Liver (tissue), 9 donors: ENCODE measurements around the gene ATP11C. TPM values are rescaled to one million over a fixed set of nuclear protein-coding genes. Genes with fewer than 3 reads are reported as not detected.
"Not testable (repeated sequence)": the region's sequence is repeated elsewhere in the genome, so short reads cannot be mapped to it uniquely, and the experiment has no call there.

ENCODE experiments used
- DNase-seq: peaks from one replicate; pipeline ENCODE4 v3.0.0-alpha.2; 2017; ENCODE audit warnings: low spot score
- H3K27ac ChIP-seq, 2 donors: one replicate each; pipeline ENCODE4 v1.7.0; 2013; ENCODE audit warnings: inconsistent platforms in 2 of 2, low read length in 2 of 2, control low read depth in 1 of 2, low read depth in 1 of 2, mild to moderate bottlenecking in 1 of 2
- H3K27me3 ChIP-seq, 4 donors: one replicate each; pipeline versions ENCODE4 v1.6.1 to v1.7.0; 2013; ENCODE audit warnings: low read length in 3 of 4, inconsistent platforms in 1 of 4, mild to moderate bottlenecking in 1 of 4, moderate library complexity in 1 of 4; ENCODE audit not compliant: control insufficient read depth in 4 of 4, insufficient read depth in 4 of 4
- H3K36me3 ChIP-seq, 4 donors: one replicate each; pipeline versions ENCODE4 v1.6.1 to v1.7.0; 2013; ENCODE audit warnings: low read length in 3 of 4, mild to moderate bottlenecking in 3 of 4, low read depth in 1 of 4, moderate library complexity in 1 of 4; ENCODE audit not compliant: control insufficient read depth in 4 of 4, insufficient read depth in 3 of 4
- H3K4me1 ChIP-seq, 4 donors: one replicate each; pipeline versions ENCODE4 v1.6.1 to v1.7.0; 2013; ENCODE audit warnings: low read length in 3 of 4, mild to moderate bottlenecking in 3 of 4, moderate library complexity in 1 of 4; ENCODE audit not compliant: control insufficient read depth in 4 of 4, insufficient read depth in 4 of 4
- H3K4me3 ChIP-seq, 3 donors: one replicate each; pipeline versions ENCODE4 v1.6.1 to v1.7.0; 2013; ENCODE audit warnings: low read length in 3 of 3, control low read depth in 1 of 3, low read depth in 1 of 3, mild to moderate bottlenecking in 1 of 3
- H3K9ac ChIP-seq, 2 donors: one replicate each; pipeline ENCODE4 v1.7.0; 2013; ENCODE audit warnings: low read length in 2 of 2, mild to moderate bottlenecking in 2 of 2, moderate library complexity in 2 of 2, control low read depth in 1 of 2, low read depth in 1 of 2
- H3K9me3 ChIP-seq, 4 donors: one replicate each; pipeline versions ENCODE4 v1.6.1 to v1.7.0; 2013; ENCODE audit warnings: low read length in 3 of 4; ENCODE audit not compliant: control insufficient read depth in 4 of 4
- CTCF ChIP-seq: fragments of 150-350 bp; IDR thresholded peaks from 2 replicates; pipeline ENCODE4 v1.5.1; 2017; ENCODE audit warnings: improper control_type of control experiment, low read depth, low read length; ENCODE audit not compliant: missing input control
- EGR1 ChIP-seq, 2 donors: IDR thresholded peaks; 2 replicates each; pipeline ENCODE4 v1.6.1; 2016 to 2018; ENCODE audit warnings: antibody characterized with exemption in 2 of 2, low read depth in 2 of 2
- FOXA2 ChIP-seq: IDR thresholded peaks from 2 replicates; pipeline ENCODE4 v1.6.1; 2016; ENCODE audit warnings: antibody characterized with exemption
- GABPA ChIP-seq, 2 donors: IDR thresholded peaks in 1 of 2; conservative IDR thresholded peaks in 1 of 2; 2 replicates each; pipeline ENCODE4 v1.6.1; 2016; ENCODE audit warnings: antibody characterized with exemption in 2 of 2, mild to moderate bottlenecking in 1 of 2, moderate library complexity in 1 of 2
- HNF4G ChIP-seq: IDR thresholded peaks from 2 replicates; pipeline ENCODE4 v1.6.1; 2016; ENCODE audit warnings: antibody characterized with exemption
- JUND ChIP-seq, 2 donors: IDR thresholded peaks; 2 replicates each; pipeline ENCODE4 v1.6.1; 2016; ENCODE audit warnings: antibody characterized with exemption in 2 of 2
- NR2F2 ChIP-seq: IDR thresholded peaks from 2 replicates; pipeline ENCODE4 v1.6.1; 2016; ENCODE audit warnings: antibody characterized with exemption
- RAD21 ChIP-seq, 2 donors: IDR thresholded peaks; 2 replicates each; pipeline ENCODE4 v1.6.1; 2016; ENCODE audit warnings: antibody characterized with exemption in 2 of 2, mild to moderate bottlenecking in 2 of 2
- RXRA ChIP-seq, 2 donors: IDR thresholded peaks; 2 replicates each; pipeline ENCODE4 v1.6.1; 2017 to 2018; ENCODE audit warnings: antibody characterized with exemption in 2 of 2, mild to moderate bottlenecking in 1 of 2
- SP1 ChIP-seq: IDR thresholded peaks from 2 replicates; pipeline ENCODE4 v1.6.1; 2018; ENCODE audit warnings: antibody characterized with exemption, mild to moderate bottlenecking
- TAF1 ChIP-seq: conservative IDR thresholded peaks from 2 replicates; pipeline ENCODE4 v1.6.1; 2016; ENCODE audit warnings: antibody characterized with exemption, mild to moderate bottlenecking
- YY1 ChIP-seq: IDR thresholded peaks from 2 replicates; pipeline ENCODE4 v1.6.1; 2016; ENCODE audit warnings: antibody characterized with exemption, mild to moderate bottlenecking
- WGBS: extraction: QIAGEN DNeasy Blood & Tissue Kit; methylation state at CpG from one replicate; pipeline ENCODE4 v1.1.7; 2013; 5-methylcytosine and 5-hydroxymethylcytosine counted together
- polyA plus RNA-seq, 2 donors: library from polyadenylated mRNA; stranded (reverse) in 1 of 2; unstranded in 1 of 2; fragments of 200-250 nt in 1 of 2; fragments of >200 nt in 1 of 2; fragmentation: Nextera tagmentation in 1 of 2; extraction: Ambion mirVana in 1 of 2; gene quantifications; one replicate each; pipeline versions ENCODE4 v1.2.1 to v1.2.3, GENCODE V29; 2013 to 2015
- total RNA-seq, 2 donors: library from RNA; depleted of rRNA; stranded (reverse); fragments of >200 nt; gene quantifications; one replicate each; pipeline ENCODE4 v1.2.3, GENCODE V29; 2014
- TF ChIP-seq, protein P1 (sequence below): IDR thresholded peaks from 2 replicates; pipeline ENCODE4 v1.6.1; 2016; ENCODE audit warnings: antibody characterized with exemption
- TF ChIP-seq, protein P2 (sequence below): IDR thresholded peaks from 2 replicates; pipeline ENCODE4 v1.6.1; 2016; ENCODE audit warnings: antibody characterized with exemption, mild to moderate bottlenecking
- TF ChIP-seq, protein P3 (sequence below): IDR thresholded peaks from 2 replicates; pipeline ENCODE4 v1.6.1; 2016; ENCODE audit warnings: antibody characterized with exemption
- donor health status: healthy.
- donor health status: healthy.
- donor health status: healthy.
- donor health status: healthy.
- donor health status: healthy.

The ATP11C gene
- total and polyA plus RNA-seq, 4 donors = 11.8 to 52.1 (median 18.9) TPM

- no peak overlapping the region for H3K4me3 ChIP-seq
- WGBS = 98% methylated on average over 5 of the region's 5 CpGs
Observed at GRCh38 chrX:139862208-139862607, 70.6 kb downstream of the ATP11C start.

DNA sequence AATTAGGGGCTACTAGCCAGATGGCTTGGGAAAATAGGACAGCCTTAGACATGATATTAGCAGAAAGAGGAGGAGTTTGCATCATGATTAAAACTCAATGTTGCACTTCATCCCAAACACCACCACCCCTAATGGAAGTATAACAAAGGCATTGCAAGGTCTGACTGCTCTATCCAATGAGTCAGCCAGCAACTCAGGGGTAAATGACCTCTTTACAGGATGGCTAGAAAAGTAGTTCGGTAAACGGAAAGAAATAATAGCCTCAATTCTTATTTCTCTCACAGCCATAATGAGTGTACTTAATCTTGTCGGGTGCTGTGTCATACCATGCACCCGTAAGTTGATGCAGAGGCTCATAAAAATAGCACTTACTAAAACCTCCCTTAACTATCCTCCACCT is 76.0 kb downstream of the ATP11C start:
- not testable (repeated sequence) for H3K4me3 ChIP-seq, H3K4me1 ChIP-seq, H3K27me3 ChIP-seq, H3K9ac ChIP-seq, H3K36me3 ChIP-seq, DNase-seq, H3K9me3 ChIP-seq, H3K27ac ChIP-seq
- 90% methylated on average over 4 of the region's 4 CpGs for WGBS

More at GRCh38 chrX:139862208-139862607, 70.6 kb downstream of the ATP11C start:
- TF ChIP-seq RAD21 (IDR thresholded peaks at IDR 0.05) (peak in 1 of 2 donors; percentile 43), GABPA (IDR thresholded peaks at IDR 0.05 in 1 of 2, conservative IDR thresholded peaks at IDR 0.05 in 1 of 2) (no peak)
- Histone ChIP-seq H3K27ac (no peak overlapping the region), H3K9me3 (no peaks in the 10 kb centered on the region), H3K4me1 (peaks cover 0 to 1% (median 0%) of the 10 kb centered on the region in 4 donors), H3K27me3 (no peaks in the 10 kb centered on the region), H3K9ac (no peak overlapping the region), H3K36me3 (peaks cover 0 to 2% (median 0%) of the 10 kb centered on the region in 4 donors)
- DNase-seq = no peak

DNA sequence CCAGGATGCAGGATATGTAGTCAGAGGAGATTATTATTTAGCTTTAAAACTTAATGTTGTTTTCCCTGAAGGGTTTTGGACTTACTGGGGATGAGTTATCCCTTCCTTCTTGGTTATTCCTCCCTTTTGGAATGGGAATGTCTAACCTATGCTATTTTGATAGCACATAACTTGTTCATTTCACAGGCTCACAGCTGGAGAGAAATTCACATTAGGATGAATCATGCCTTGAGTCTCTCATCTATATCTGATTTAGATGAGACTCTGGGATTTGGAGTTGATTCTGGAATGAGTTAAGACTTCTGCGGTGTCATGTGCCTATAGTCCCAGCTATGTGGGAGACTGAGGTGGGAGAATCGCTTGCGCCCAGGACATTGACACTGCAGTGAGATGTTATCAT is 81.1 kb downstream of the ATP11C start:
- Histone ChIP-seq H3K27me3 (peaks cover 0 to 2% (median 0%) of the 10 kb centered on the region in 4 donors), H3K36me3 (no peaks in the 10 kb centered on the region), H3K9me3 (no peaks in the 10 kb centered on the region), H3K9ac (no peak overlapping the region), H3K4me1 (no peaks in the 10 kb centered on the region), H3K27ac (no peak overlapping the region), H3K4me3 (no peak overlapping the region)
- DNase-seq = no peak
- no peak for TF ChIP-seq YY1
- TF ChIP-seq TAF1 = no peak
- no peak for TF ChIP-seq SP1
- no peak for TF ChIP-seq CTCF
- 97% methylated on average over 3 of the region's 3 CpGs for WGBS

DNA sequence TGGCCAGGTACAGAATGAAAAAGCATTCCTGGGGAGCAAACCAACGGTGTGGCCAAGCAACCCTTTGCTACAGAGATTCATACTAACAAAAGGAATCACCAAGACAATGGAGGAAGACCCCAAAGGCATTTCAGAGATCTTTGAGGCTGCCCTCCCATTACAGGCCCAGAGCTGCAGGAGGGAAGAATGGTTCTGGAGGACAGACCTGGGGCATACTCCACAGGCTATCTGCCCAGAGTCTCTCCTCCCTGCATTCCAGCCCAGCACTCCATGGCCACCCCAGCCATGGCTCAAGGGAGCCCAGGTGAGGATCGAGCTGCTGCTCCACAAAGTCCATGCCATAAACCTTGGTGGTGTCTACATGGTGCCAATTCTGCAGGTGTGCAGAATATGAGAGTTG is 81.9 kb downstream of the ATP11C start:
- WGBS = 92% methylated on average over 2 of the region's 2 CpGs
- H3K9me3 ChIP-seq = no peaks in the 10 kb centered on the region
- H3K36me3 ChIP-seq = no peaks in the 10 kb centered on the region
- H3K27ac ChIP-seq = no peak overlapping the region
- H3K9ac ChIP-seq = no peak overlapping the region
- H3K4me1 ChIP-seq = no peaks in the 10 kb centered on the region
- no peak for DNase-seq
- H3K4me3 ChIP-seq = no peak overlapping the region
- TF ChIP-seq TAF1 = no peak
- TF ChIP-seq, protein P1, sequence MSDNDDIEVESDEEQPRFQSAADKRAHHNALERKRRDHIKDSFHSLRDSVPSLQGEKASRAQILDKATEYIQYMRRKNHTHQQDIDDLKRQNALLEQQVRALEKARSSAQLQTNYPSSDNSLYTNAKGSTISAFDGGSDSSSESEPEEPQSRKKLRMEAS = no peak
- no peak for TF ChIP-seq JUND (IDR thresholded peaks at IDR 0.05)
- TF ChIP-seq NR2F2 = no peak
- TF ChIP-seq, protein P2, sequence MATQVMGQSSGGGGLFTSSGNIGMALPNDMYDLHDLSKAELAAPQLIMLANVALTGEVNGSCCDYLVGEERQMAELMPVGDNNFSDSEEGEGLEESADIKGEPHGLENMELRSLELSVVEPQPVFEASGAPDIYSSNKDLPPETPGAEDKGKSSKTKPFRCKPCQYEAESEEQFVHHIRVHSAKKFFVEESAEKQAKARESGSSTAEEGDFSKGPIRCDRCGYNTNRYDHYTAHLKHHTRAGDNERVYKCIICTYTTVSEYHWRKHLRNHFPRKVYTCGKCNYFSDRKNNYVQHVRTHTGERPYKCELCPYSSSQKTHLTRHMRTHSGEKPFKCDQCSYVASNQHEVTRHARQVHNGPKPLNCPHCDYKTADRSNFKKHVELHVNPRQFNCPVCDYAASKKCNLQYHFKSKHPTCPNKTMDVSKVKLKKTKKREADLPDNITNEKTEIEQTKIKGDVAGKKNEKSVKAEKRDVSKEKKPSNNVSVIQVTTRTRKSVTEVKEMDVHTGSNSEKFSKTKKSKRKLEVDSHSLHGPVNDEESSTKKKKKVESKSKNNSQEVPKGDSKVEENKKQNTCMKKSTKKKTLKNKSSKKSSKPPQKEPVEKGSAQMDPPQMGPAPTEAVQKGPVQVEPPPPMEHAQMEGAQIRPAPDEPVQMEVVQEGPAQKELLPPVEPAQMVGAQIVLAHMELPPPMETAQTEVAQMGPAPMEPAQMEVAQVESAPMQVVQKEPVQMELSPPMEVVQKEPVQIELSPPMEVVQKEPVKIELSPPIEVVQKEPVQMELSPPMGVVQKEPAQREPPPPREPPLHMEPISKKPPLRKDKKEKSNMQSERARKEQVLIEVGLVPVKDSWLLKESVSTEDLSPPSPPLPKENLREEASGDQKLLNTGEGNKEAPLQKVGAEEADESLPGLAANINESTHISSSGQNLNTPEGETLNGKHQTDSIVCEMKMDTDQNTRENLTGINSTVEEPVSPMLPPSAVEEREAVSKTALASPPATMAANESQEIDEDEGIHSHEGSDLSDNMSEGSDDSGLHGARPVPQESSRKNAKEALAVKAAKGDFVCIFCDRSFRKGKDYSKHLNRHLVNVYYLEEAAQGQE = no peak
- TF ChIP-seq HNF4G = no peak
- TF ChIP-seq FOXA2 = no peak
- no peak for TF ChIP-seq YY1
- TF ChIP-seq EGR1 (IDR thresholded peaks at IDR 0.05; ENCODE audit: low read depth in 2 of 2) = no peak
- TF ChIP-seq GABPA (IDR thresholded peaks at IDR 0.05 in 1 of 2, conservative IDR thresholded peaks at IDR 0.05 in 1 of 2) = no peak
- TF ChIP-seq, protein P3, sequence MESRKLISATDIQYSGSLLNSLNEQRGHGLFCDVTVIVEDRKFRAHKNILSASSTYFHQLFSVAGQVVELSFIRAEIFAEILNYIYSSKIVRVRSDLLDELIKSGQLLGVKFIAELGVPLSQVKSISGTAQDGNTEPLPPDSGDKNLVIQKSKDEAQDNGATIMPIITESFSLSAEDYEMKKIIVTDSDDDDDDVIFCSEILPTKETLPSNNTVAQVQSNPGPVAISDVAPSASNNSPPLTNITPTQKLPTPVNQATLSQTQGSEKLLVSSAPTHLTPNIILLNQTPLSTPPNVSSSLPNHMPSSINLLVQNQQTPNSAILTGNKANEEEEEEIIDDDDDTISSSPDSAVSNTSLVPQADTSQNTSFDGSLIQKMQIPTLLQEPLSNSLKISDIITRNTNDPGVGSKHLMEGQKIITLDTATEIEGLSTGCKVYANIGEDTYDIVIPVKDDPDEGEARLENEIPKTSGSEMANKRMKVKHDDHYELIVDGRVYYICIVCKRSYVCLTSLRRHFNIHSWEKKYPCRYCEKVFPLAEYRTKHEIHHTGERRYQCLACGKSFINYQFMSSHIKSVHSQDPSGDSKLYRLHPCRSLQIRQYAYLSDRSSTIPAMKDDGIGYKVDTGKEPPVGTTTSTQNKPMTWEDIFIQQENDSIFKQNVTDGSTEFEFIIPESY = no peak
- TF ChIP-seq RXRA (IDR thresholded peaks at IDR 0.05) = no peak
- peaks cover 0 to 2% (median 0%) of the 10 kb centered on the region in 4 donors for H3K27me3 ChIP-seq
